Superior temporal gyrus (tissue), 1 donor: Measurements from ENCODE around the gene BBS1.
"Not testable (repeated sequence)": the region's sequence is repeated elsewhere in the genome, so short reads cannot be mapped to it uniquely, and the experiment has no call there.

Source experiments
- DNase-seq: peaks from one replicate; pipeline ENCODE4 v3.0.0-alpha.2; 2016; ENCODE audit errors: extremely low spot score

Gene BBS1

GRCh38 chr11:66510271-66510989, at the start of gene BBS1:
BBS1 (plus strand) TSS chr11:66510635; CDS start chr11:66510660, 25 bp downstream.
- peak; percentile 89 for DNase-seq

DNA sequence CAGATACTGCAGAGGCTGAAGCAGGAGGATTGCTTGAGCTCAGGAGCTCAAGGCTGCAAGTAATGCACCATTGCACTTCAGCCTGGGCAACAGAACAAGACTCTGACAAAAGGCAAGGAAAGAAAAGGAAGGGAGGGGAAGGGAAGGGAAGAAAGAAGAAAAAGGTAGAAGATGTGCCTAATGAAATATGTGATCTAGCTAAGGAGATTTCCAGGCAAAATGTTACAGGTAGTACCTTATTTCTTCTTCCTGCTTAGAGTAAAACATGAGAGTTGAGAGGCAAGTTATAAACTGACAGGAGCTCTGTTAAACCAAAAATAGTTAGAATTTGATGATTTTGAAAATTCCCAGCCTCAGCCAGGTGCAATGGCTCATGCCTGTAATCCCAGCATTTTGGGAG, 48.4 kb upstream of the BBS1 start:
- no peak for DNase-seq

GRCh38 chr11:66462911-66463310, 47.5 kb upstream of the BBS1 start:
- no peak for DNase-seq

DNA sequence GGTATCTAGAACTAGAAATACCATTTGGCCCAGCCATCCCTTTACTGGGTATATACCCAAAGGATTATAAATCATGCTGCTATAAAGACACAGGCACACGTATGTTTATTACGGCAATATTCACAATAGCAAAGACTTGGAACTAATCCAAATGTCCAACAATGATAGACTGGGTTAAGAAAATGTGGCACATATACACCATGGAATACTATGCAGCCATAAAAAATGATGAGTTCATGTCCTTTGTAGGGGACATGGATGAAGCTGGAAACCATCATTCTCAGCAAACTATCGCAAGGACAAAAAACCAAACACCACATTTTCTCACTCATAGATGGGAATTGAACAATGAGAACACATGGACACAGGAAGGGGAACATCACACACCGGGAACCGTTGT, 46.3 kb upstream of the BBS1 start:
- not testable (repeated sequence) for DNase-seq

- DNase-seq = no peak
Observed at GRCh38 chr11:66464916-66465315, 45.5 kb upstream of the BBS1 start.

DNA sequence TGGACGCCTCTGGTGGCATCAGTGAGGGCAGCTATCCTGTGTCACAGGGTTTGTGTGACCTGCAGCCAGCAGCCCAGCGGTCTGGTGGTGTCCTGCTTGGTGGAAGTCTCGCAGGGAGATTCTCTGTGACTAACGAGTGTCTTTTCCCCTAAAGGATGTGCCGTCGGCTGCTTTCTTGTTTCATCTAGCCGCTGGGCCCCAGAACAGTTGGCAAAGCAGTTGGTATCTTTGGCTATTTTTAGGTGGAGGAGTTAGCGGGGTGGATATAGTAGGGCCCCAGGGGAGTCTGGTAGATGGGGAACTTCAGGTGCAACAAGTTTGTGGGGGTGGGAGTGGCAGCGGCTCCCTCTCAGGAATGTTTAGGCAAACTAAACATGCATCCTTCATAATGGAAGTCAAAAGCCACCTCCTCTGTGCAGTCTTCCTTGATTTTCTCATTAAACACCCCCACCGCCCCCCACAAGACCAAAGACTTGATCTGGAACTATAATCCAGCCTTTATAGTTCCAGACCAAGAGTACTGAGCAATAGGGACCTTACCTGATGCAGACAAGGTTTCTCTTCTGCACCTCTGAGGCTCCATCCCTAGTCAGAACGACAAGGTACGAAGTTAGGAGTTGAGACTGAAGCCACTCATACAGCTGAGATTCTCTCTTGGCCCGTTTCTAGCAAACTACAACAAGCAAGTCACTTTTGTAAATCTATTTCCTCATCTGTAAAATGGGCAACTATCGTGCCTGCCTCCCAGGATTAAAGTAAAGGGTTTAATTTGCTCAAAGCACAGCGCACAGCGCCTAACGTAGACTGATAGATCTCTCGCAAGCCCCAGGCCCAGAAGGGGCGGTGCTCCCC, 44.8 kb upstream of the BBS1 start:
- DNase-seq = no peak

- DNase-seq = peak; percentile 91
Observed at GRCh38 chr11:66466225-66467033, 44.0 kb upstream of the BBS1 start, which contains the start of gene PELI3. PELI3 (plus strand) TSS chr11:66466905; CDS start chr11:66468129, 1,224 bp downstream.

DNA sequence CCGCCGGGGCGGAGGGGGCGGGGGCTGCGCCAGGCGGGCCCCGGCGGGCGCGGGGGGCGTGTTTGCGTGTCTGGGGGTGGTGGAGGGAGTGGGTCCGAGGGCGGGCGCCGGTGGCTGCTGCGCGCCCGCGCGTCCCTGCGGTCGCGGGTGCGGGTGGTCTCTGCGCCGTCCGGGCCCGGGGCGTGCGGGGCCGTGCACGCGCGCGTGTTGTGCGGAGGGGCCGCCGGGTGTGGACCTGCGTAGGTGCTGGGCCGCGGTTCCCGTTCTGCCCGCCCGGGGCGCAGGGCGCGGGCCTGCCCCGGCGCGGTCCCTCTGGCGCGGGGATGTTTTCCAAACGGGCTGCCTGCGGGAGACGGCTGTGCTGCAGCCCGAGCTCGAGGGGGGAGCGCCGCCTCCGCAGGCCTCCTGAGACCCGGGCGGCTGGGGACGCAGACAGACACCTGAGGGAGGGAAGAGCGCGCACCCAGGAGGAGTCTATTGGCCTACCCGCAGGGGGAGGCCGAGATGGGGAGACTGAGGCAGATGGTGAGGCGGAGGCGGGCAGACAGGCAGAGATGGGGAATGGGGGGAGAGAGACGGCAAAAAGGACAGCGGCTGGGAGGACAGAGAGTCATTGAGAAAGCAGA, 43.3 kb upstream of the BBS1 start:
- no peak for DNase-seq

GRCh38 chr11:66467756-66468155, 42.7 kb upstream of the BBS1 start:
- no peak for DNase-seq

DNA sequence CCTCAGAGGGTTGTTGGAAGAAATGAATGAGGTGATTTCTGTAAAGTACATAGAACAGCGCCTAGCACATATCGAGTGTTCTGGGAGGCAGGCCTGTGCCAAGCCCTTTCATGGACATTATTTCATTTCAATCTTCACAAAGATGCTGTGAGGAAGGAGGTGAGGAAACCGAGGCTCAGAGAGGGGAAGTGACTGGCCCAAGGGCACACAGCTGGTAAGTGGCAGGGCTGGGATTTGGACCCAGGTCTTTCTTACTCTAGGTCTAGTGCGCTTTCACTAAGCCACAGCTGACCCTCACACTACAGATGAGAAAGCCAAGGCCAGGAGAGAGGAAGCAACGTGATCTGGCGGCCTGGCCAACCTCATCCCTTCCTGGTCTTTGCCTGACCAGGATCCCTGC, 41.7 kb upstream of the BBS1 start:
- no peak for DNase-seq

GRCh38 chr11:66469441-66469840, 41.0 kb upstream of the BBS1 start:
- no peak for DNase-seq

GRCh38 chr11:66470015-66470414, 40.4 kb upstream of the BBS1 start:
- DNase-seq = no peak

GRCh38 chr11:66471142-66471541, 39.3 kb upstream of the BBS1 start:
- DNase-seq = no peak

GRCh38 chr11:66472054-66472453, 38.4 kb upstream of the BBS1 start:
- DNase-seq = no peak

GRCh38 chr11:66473167-66473566, 37.3 kb upstream of the BBS1 start:
- DNase-seq = no peak

DNA sequence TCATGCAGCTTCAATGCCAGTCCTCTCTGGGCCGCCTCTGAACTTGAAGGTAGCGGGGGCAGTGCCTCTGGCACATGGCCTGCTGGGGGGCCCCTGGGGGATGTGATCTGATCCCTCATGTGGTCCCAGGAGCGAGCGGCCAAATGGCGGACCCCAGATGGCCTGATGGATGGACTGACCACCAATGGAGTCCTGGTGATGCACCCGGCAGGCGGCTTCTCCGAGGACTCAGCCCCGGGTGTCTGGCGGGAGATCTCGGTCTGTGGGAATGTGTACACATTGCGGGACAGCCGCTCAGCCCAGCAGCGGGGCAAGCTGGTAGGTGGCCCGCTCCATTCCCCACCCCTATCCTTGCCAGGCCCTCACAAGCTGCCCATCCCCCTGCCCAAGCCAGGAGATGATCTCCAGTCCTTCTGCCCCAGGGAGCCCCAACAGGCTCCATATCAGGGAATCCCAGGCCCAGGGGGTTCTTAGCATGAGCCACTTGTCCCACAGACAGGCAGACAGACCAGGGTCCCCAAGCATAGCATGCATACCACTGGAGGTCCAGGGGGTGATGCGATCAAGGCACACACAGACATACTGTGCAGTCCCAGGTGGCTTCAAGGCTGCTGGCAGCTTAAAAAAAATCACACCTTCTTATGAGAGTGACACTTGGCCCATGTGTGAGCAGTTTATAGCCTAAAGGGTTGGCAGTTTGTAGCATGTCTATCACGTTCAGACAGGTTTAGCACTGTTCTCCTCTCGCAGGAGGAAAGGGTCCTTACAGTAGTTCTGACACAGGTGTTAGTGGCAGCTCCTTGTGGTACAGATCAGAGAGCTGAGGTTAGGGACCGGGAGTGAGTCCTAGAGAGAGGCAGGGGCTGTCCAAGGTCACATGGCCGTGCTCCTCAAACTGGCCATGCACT, 36.6 kb upstream of the BBS1 start:
- no peak for DNase-seq

- DNase-seq = no peak
Observed at GRCh38 chr11:66475349-66476172, 34.9 kb upstream of the BBS1 start.

- no peak for DNase-seq
Observed at GRCh38 chr11:66476173-66476840, 34.1 kb upstream of the BBS1 start.

DNA sequence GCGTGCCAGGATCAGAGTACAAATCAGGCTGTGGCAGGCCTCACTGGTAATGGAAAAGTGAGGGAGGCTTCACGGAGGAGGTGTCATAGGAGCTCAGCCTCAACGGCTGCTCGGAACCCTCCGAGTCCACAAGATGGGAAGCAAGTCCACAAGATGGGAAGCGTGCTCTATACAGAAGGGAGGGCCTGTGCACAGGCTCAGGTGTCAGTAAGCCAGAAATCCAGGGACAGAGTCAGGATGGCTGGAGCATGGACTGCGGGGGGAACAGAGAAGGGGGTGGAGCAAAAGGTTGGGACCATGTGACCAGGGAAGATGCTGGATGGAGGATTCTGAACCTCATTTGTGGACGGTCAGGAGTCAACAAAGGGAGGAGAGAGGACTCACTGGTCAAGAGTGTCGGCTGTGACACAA, 33.6 kb upstream of the BBS1 start:
- no peak for DNase-seq
